ENCODE measurements around the gene RNF121. TPM values are rescaled to one million over a fixed set of nuclear protein-coding genes. Genes with fewer than 3 reads are reported as not detected.

Gene RNF121
- total and polyA plus RNA-seq, 7 donors = 7.2 to 34.6 (median 25.2) TPM

DNA sequence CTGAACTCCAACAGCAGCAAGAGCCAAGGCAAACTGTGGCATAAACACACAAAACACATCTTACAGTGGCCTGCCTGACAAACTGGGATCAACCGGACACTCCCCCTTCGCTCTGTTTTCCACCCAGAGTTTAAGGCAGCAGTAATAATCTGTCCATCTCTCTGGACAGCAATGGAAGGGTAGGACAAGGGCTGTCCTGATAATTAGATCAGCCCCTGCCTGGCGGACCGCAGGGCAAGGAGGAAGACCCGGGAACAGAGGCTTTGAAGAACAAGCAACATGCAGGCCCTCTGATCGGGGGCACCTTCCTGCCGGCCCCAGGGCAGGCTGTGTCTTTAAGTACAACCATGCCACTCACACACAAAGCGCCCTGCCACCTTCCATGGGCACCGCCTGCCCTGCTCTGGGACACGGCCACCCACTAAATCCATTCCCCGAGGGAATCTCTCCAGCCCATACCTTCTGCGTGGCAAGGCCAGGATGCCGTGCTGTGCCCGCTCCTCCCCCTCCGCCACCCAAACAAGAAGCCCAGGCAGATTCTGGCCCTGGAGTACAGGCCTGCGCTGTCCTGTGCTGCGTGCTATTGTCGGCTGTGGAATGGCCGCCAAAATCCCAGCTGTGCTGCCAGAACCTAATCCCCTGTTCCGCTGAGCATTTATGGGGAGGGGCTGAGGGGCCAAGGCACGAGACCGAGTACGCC lies 112.7 kb downstream of the RNF121 start:
- TF ChIP-seq CTCF (IDR thresholded peaks at IDR 0.05) (no peak), EP300 (IDR thresholded peaks at IDR 0.05) (peak in 1 of 4 donors; percentile 11), POLR2A (IDR thresholded peaks at IDR 0.05) (peak; percentile 69 to 74), POLR2AphosphoS5 (IDR thresholded peaks at IDR 0.05) (peak; percentile 72 to 88 (median 84))
- DNase-seq = peak; percentile 93
- H3K4me3 ChIP-seq = peak overlapping the region; percentile 50 to 68 (median 62)
- no peaks in the 10 kb centered on the region for H3K9me3 ChIP-seq
- H3K27me3 ChIP-seq = no peaks in the 10 kb centered on the region
- peaks cover 0 to 74% (median 64%) of the 10 kb centered on the region in 4 donors for H3K4me1 ChIP-seq
- H3K27ac ChIP-seq = peak overlapping the region; percentile 96 to 98 (median 97)
- intact Hi-C loops (cut with DNase I) = loop anchor here (1.0 kb wide), 1 partner anchor 38 kb away; no protein-coding TSS in a partner anchor
- H3K36me3 ChIP-seq = no peaks in the 10 kb centered on the region
- 2% methylated on average over 23 of the region's 23 CpGs for WGBS, 2 donors

- intact Hi-C loops (cut with DNase I) = no loop called here
- Histone ChIP-seq H3K36me3 (no peaks in the 10 kb centered on the region), H3K9me3 (no peaks in the 10 kb centered on the region), H3K27me3 (no peaks in the 10 kb centered on the region), H3K4me3 (peak overlapping the region; percentile 50 to 68 (median 62)), H3K4me1 (peaks cover 0 to 67% (median 57%) of the 10 kb centered on the region in 4 donors), H3K27ac (peak overlapping the region; percentile 96 to 98 (median 97))
- 4 to 20% methylated on average over 5 of the region's 5 CpGs for WGBS, 2 donors
- DNase-seq = no peak
- peak in 1 of 4 donors; percentile 47 for TF ChIP-seq EP300 (IDR thresholded peaks at IDR 0.05)
- no peak for TF ChIP-seq POLR2A (IDR thresholded peaks at IDR 0.05)
Measured at GRCh38 chr11:72042064-72042745, 113.4 kb downstream of the RNF121 start.

GRCh38 chr11:72045849-72046248 lies 117.0 kb downstream of the RNF121 start:
- no peaks in the 10 kb centered on the region for H3K9me3 ChIP-seq
- H3K4me1 ChIP-seq = peaks cover 0 to 43% (median 33%) of the 10 kb centered on the region in 4 donors
- H3K27ac ChIP-seq = peak overlapping the region in 3 of 4 donors; percentile 97 to 98 (median 97)
- H3K27me3 ChIP-seq = no peaks in the 10 kb centered on the region
- 77 to 89% methylated on average over 5 of the region's 5 CpGs for WGBS, 2 donors
- TF ChIP-seq POLR2AphosphoS5 (IDR thresholded peaks at IDR 0.05) = no peak
- TF ChIP-seq EP300 (IDR thresholded peaks at IDR 0.05) = no peak
- TF ChIP-seq POLR2A (IDR thresholded peaks at IDR 0.05) = no peak
- TF ChIP-seq CTCF (IDR thresholded peaks at IDR 0.05) = no peak
- intact Hi-C loops (cut with DNase I) = no loop called here
- peaks cover 0 to 10% (median 3%) of the 10 kb centered on the region in 4 donors for H3K36me3 ChIP-seq
- H3K4me3 ChIP-seq = no peak overlapping the region
- DNase-seq = peak; percentile 69

Other genes starting within 250 kb of the RNF121 start
- not detected for gene DEFB108B, start 95.8 kb upstream of the RNF121 start, total RNA-seq
- gene DEFB108B, start 95.8 kb upstream of the RNF121 start, polyA plus RNA-seq = not detected
- not detected for gene DEFB131B, start 50.6 kb upstream of the RNF121 start, total RNA-seq
- not detected for gene DEFB131B, start 50.6 kb upstream of the RNF121 start, polyA plus RNA-seq
- 1 to 10 TPM; 6.3 to 10.0 (median 8.2) TPM for gene XNDC1N, start 452 bp upstream of the RNF121 start, total RNA-seq
- 1 to 10 TPM; 1.8 to 5.6 (median 1.8) TPM for gene XNDC1N, start 452 bp upstream of the RNF121 start, polyA plus RNA-seq
- 1 to 10 TPM; 2.5 to 7.5 (median 5.1) TPM for gene IL18BP, start 69.9 kb downstream of the RNF121 start, total RNA-seq
- gene IL18BP, start 69.9 kb downstream of the RNF121 start, polyA plus RNA-seq = 10 to 100 TPM in 1 of 3 donors, 1 to 10 TPM in 2; 4.8 to 21.3 (median 6.0) TPM
- 100 to 1,000 TPM; 249 to 343 (median 265) TPM for gene NUMA1, start 151.5 kb downstream of the RNF121 start, total RNA-seq
- gene NUMA1, start 151.5 kb downstream of the RNF121 start, polyA plus RNA-seq = 100 to 1,000 TPM in 2 of 3 donors, 10 to 100 TPM in 1; 99.1 to 176 (median 109) TPM
- 10 to 100 TPM in 1 of 4 donors, 1 to 10 TPM in 3; 3.2 to 14.8 (median 6.4) TPM for gene LRRC51, start 151.8 kb downstream of the RNF121 start, total RNA-seq
- gene LRRC51, start 151.8 kb downstream of the RNF121 start, polyA plus RNA-seq = 10 to 100 TPM in 2 of 3 donors, 1 to 10 TPM in 1; 4.6 to 12.3 (median 10.8) TPM
- 100 to 1,000 TPM in 3 of 4 donors, 10 to 100 TPM in 1; 87.2 to 123 (median 120) TPM for gene LAMTOR1, start 174.3 kb downstream of the RNF121 start, total RNA-seq
- 100 to 1,000 TPM; 132 to 256 (median 228) TPM for gene LAMTOR1, start 174.3 kb downstream of the RNF121 start, polyA plus RNA-seq
- not detected for gene TOMT, start 176.9 kb downstream of the RNF121 start, total RNA-seq
- not detected for gene TOMT, start 176.9 kb downstream of the RNF121 start, polyA plus RNA-seq
- gene ANAPC15, start 183.6 kb downstream of the RNF121 start, total RNA-seq = 10 to 100 TPM; 48.5 to 77.1 (median 57.8) TPM
- gene ANAPC15, start 183.6 kb downstream of the RNF121 start, polyA plus RNA-seq = 10 to 100 TPM; 84.5 to 93.1 (median 89.0) TPM
- not detected for gene FOLR3, start 206.7 kb downstream of the RNF121 start, total RNA-seq
- under 1 TPM in 1 of 3 donors, not detected in 2; 0.16 TPM for gene FOLR3, start 206.7 kb downstream of the RNF121 start, polyA plus RNA-seq